ENCODE results near the gene RNLS.

The RNLS gene

GRCh38 chr10:88450201-88450600 is 132.9 kb downstream of the RNLS start:
- H2AFZ ChIP-seq (ENCODE audit: low read length): no peak overlapping the region
- no peak overlapping the region for H3K27ac ChIP-seq (ENCODE audit: low read depth, low read length, poor library complexity, severe bottlenecking)
- H3K36me3 ChIP-seq (ENCODE audit: insufficient read depth, low read length): no peaks in the 10 kb centered on the region
- TF ChIP-seq EZH2 (IDR thresholded peaks at IDR 0.05; ENCODE audit: borderline replicate concordance, low read length) (no peak), CTCF (IDR thresholded peaks at IDR 0.05; ENCODE audit: low read length) (no peak)
- no peak overlapping the region for H3K4me3 ChIP-seq (ENCODE audit: low read depth, low read length, poor library complexity, severe bottlenecking)
- H4K20me1 ChIP-seq (ENCODE audit: insufficient read depth, low read length): no peaks in the 10 kb centered on the region
- no peaks in the 10 kb centered on the region for H3K79me2 ChIP-seq (ENCODE audit: insufficient read depth, low read length)
- no peak overlapping the region for H3K9ac ChIP-seq (ENCODE audit: low read length)
- H3F3A ChIP-seq (ENCODE audit: insufficient read depth, low read length): no peaks in the 10 kb centered on the region
- no peaks in the 10 kb centered on the region for H3K9me2 ChIP-seq (ENCODE audit: low read depth, low read length)
- no peak overlapping the region for H3K4me2 ChIP-seq (ENCODE audit: low read length)
- no peaks in the 10 kb centered on the region for H3K27me3 ChIP-seq (ENCODE audit: insufficient read depth, low read length)
- H3K4me1 ChIP-seq (ENCODE audit: insufficient read depth, low read length, severe bottlenecking): no peaks in the 10 kb centered on the region
- no peaks in the 10 kb centered on the region for H3K9me3 ChIP-seq (ENCODE audit: low read length)

- Histone ChIP-seq H3K36me3 (ENCODE audit: insufficient read depth, low read length) (no peaks in the 10 kb centered on the region), H3K4me2 (ENCODE audit: low read length) (no peak overlapping the region), H2AFZ (ENCODE audit: low read length) (no peak overlapping the region), H3K4me1 (ENCODE audit: insufficient read depth, low read length, severe bottlenecking) (no peaks in the 10 kb centered on the region), H3K9me2 (ENCODE audit: low read depth, low read length) (no peaks in the 10 kb centered on the region), H3K79me2 (ENCODE audit: insufficient read depth, low read length) (no peaks in the 10 kb centered on the region), H3K9me3 (ENCODE audit: low read length) (no peaks in the 10 kb centered on the region), H3F3A (ENCODE audit: insufficient read depth, low read length) (no peaks in the 10 kb centered on the region), H4K20me1 (ENCODE audit: insufficient read depth, low read length) (no peaks in the 10 kb centered on the region), H3K27ac (ENCODE audit: low read depth, low read length, poor library complexity, severe bottlenecking) (no peak overlapping the region), H3K4me3 (ENCODE audit: low read depth, low read length, poor library complexity, severe bottlenecking) (no peak overlapping the region), H3K9ac (ENCODE audit: low read length) (no peak overlapping the region), H3K27me3 (ENCODE audit: insufficient read depth, low read length) (no peaks in the 10 kb centered on the region)
- no peak for TF ChIP-seq CTCF (IDR thresholded peaks at IDR 0.05; ENCODE audit: low read length)
- TF ChIP-seq EZH2 (IDR thresholded peaks at IDR 0.05; ENCODE audit: borderline replicate concordance, low read length): no peak
These were observed 140.4 kb downstream of the RNLS start for GRCh38 chr10:88442716-88443115.

GRCh38 chr10:88440541-88440940 is 142.6 kb downstream of the RNLS start:
- no peak overlapping the region for H3K27ac ChIP-seq (ENCODE audit: low read depth, low read length, poor library complexity, severe bottlenecking)
- H3F3A ChIP-seq (ENCODE audit: insufficient read depth, low read length): no peaks in the 10 kb centered on the region
- H3K9ac ChIP-seq (ENCODE audit: low read length): no peak overlapping the region
- no peak overlapping the region for H2AFZ ChIP-seq (ENCODE audit: low read length)
- H3K79me2 ChIP-seq (ENCODE audit: insufficient read depth, low read length): no peaks in the 10 kb centered on the region
- no peaks in the 10 kb centered on the region for H3K4me1 ChIP-seq (ENCODE audit: insufficient read depth, low read length, severe bottlenecking)
- H3K4me3 ChIP-seq (ENCODE audit: low read depth, low read length, poor library complexity, severe bottlenecking): no peak overlapping the region
- no peaks in the 10 kb centered on the region for H3K27me3 ChIP-seq (ENCODE audit: insufficient read depth, low read length)
- H4K20me1 ChIP-seq (ENCODE audit: insufficient read depth, low read length): no peaks in the 10 kb centered on the region
- TF ChIP-seq CTCF (IDR thresholded peaks at IDR 0.05; ENCODE audit: low read length) (no peak), EZH2 (IDR thresholded peaks at IDR 0.05; ENCODE audit: borderline replicate concordance, low read length) (no peak)
- H3K4me2 ChIP-seq (ENCODE audit: low read length): no peak overlapping the region
- H3K9me3 ChIP-seq (ENCODE audit: low read length): no peaks in the 10 kb centered on the region
- no peaks in the 10 kb centered on the region for H3K36me3 ChIP-seq (ENCODE audit: insufficient read depth, low read length)
- no peaks in the 10 kb centered on the region for H3K9me2 ChIP-seq (ENCODE audit: low read depth, low read length)

Data from OCI-LY1 (cell line).